Kidney (tissue), 14 donors: ENCODE results near the gene SHC4. TPM values are rescaled to one million over a fixed set of nuclear protein-coding genes. Genes with fewer than 3 reads are reported as not detected.

Experiments used
- DNase-seq, 5 donors: peaks; one replicate each; pipeline ENCODE4 v3.0.0-alpha.2; 2013 to 2020
- FAIRE-seq: peaks from 2 replicates; lab custom pipeline; 2012; peaks lifted over from hg19 to GRCh38; lab: Jason Lieb, UNC
- H3K27ac ChIP-seq, 2 donors: one replicate each; pipeline ENCODE4 v1.7.0; 2013; ENCODE audit warnings: low read depth in 2 of 2, low read length in 2 of 2, inconsistent platforms in 1 of 2
- H3K27me3 ChIP-seq: one replicate; pipeline ENCODE4 v1.7.1; 2013; ENCODE audit warnings: low read length, inconsistent platforms; ENCODE audit not compliant: control insufficient read depth, insufficient read depth
- H3K36me3 ChIP-seq, 3 donors: one replicate each; pipeline versions ENCODE4 v1.7.0 to v1.7.1; 2013; ENCODE audit warnings: low read length in 3 of 3, control low read depth in 1 of 3, inconsistent platforms in 1 of 3; ENCODE audit not compliant: insufficient read depth in 3 of 3, control insufficient read depth in 2 of 3
- H3K4me1 ChIP-seq, 3 donors: one replicate each; pipeline versions ENCODE4 v1.7.0 to v1.7.1; 2013; ENCODE audit warnings: low read length in 3 of 3, inconsistent platforms in 1 of 3, low read depth in 1 of 3; ENCODE audit not compliant: control insufficient read depth in 2 of 3, insufficient read depth in 2 of 3
- H3K4me3 ChIP-seq, 3 donors: one replicate each; pipeline versions ENCODE4 v1.7.0 to v1.8.1; 2013; ENCODE audit warnings: low read length in 3 of 3, control low read depth in 1 of 3, inconsistent platforms in 1 of 3
- H3K9ac ChIP-seq, 3 donors: one replicate each; pipeline versions ENCODE4 v1.7.0 to v1.7.1; 2013; ENCODE audit warnings: low read length in 3 of 3, control low read depth in 1 of 3, inconsistent platforms in 1 of 3
- H3K9me3 ChIP-seq, 3 donors: one replicate each; pipeline versions ENCODE4 v1.7.0 to v1.7.1; 2013; ENCODE audit warnings: low read length in 3 of 3, control low read depth in 1 of 3, inconsistent platforms in 1 of 3; ENCODE audit not compliant: control insufficient read depth in 2 of 3, insufficient read depth in 1 of 3
- intact Hi-C: fragments of 100-400 bp; cut with DNase I; formaldehyde crosslinking; loops from one replicate; pipeline ENCODE4 v1.11.1; 2022
- polyA plus RNA-seq: library from polyadenylated mRNA; stranded (reverse); fragments of 350-450 nt; fragmentation: Illumina TruSeq; extraction: RNeasy Lipid Tissue Mini Kit (QIAGEN cat#74804); gene quantifications from one replicate; pipeline ENCODE4 v1.2.3, GENCODE V29; 2014; ENCODE audit warnings: low read depth, low replicate concordance; ENCODE audit not compliant: insufficient read depth
- total RNA-seq: library from RNA; stranded (reverse); fragmentation: NEBNext Ultra II Directional; extraction: Animal tissue kit (Norgen Biotek cat#: 25700); gene quantifications from one replicate; pipeline ENCODE4 v1.2.1, GENCODE V29; 2021
- TF ChIP-seq, protein P1 (sequence below): IDR thresholded peaks from 3 replicates; pipeline ENCODE4 v1.5.1; 2012; ENCODE audit warnings: mild to moderate bottlenecking, moderate library complexity, borderline replicate concordance; ENCODE audit not compliant: insufficient read depth; ENCODE audit errors: extremely low read depth
- donor health status: control.
- donor health status: control.
- donor health status: control.
- donor health status: control.
- donor health status: control.
- donor health status: DM: yes; HTN: yes; CAD: no.
- donor health status: Normal renal cell carcinoma (clear cell type).

Gene SHC4
- total and polyA plus RNA-seq, 2 donors from 2014 or later: 0.47 to 0.50 TPM

DNA sequence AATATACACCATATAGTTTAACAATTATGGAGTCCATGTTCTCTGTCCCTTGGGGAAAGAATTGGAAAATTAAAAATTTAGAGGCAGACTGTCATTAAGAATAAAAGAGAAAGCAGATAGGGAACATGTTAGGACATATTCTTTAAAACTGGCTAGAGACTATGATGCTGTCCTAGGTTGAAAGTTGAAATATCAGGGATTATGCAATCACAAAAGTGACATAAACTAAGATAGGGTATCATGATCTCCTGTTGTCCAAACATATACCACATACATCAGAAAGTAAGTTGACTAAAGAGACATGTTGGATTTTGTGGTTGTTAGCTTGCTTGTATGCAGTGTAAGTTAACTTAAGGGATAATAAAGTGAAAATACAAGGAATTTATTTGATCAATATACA, 95.7 kb downstream of the SHC4 start:
- no peaks in the 10 kb centered on the region for H3K4me1 ChIP-seq
- FAIRE-seq (no peak), DNase-seq (no peak)
- no peak overlapping the region for H3K27ac ChIP-seq
- H3K27me3 ChIP-seq: no peaks in the 10 kb centered on the region
- no peak overlapping the region for H3K9ac ChIP-seq
- TF ChIP-seq, protein P1, sequence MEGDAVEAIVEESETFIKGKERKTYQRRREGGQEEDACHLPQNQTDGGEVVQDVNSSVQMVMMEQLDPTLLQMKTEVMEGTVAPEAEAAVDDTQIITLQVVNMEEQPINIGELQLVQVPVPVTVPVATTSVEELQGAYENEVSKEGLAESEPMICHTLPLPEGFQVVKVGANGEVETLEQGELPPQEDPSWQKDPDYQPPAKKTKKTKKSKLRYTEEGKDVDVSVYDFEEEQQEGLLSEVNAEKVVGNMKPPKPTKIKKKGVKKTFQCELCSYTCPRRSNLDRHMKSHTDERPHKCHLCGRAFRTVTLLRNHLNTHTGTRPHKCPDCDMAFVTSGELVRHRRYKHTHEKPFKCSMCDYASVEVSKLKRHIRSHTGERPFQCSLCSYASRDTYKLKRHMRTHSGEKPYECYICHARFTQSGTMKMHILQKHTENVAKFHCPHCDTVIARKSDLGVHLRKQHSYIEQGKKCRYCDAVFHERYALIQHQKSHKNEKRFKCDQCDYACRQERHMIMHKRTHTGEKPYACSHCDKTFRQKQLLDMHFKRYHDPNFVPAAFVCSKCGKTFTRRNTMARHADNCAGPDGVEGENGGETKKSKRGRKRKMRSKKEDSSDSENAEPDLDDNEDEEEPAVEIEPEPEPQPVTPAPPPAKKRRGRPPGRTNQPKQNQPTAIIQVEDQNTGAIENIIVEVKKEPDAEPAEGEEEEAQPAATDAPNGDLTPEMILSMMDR: no peak
- H3K9me3 ChIP-seq: no peaks in the 10 kb centered on the region
- intact Hi-C loops: no loop called here
- no peaks in the 10 kb centered on the region for H3K36me3 ChIP-seq
- H3K4me3 ChIP-seq: no peak overlapping the region

DNA sequence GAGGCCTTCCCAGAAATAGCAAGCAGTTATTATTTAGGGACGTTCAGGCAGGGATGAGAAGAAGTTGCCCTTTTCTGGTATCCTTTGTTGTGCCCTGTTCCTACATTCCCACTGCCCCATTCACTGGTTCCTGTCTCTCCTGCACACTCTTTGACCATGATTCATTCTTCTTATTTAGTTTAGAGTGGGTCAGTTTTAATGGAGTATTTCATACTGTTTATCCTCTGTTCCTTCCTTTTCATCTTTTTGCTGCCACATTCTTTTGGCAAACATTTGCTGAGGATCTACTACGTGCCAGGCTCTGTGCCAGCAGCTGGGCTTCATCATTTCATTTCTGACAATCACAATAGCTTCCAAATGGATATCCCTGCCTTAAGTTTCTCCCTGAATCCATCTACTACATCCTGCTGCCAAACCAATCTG, 97.6 kb downstream of the SHC4 start:
- no peak for DNase-seq
- Histone ChIP-seq H3K9me3 (no peaks in the 10 kb centered on the region), H3K27me3 (no peaks in the 10 kb centered on the region), H3K4me1 (no peaks in the 10 kb centered on the region), H3K9ac (no peak overlapping the region), H3K4me3 (no peak overlapping the region), H3K27ac (no peak overlapping the region), H3K36me3 (no peaks in the 10 kb centered on the region)
- FAIRE-seq: no peak
- TF ChIP-seq, protein P1: no peak
- intact Hi-C loops: no loop called here

DNA sequence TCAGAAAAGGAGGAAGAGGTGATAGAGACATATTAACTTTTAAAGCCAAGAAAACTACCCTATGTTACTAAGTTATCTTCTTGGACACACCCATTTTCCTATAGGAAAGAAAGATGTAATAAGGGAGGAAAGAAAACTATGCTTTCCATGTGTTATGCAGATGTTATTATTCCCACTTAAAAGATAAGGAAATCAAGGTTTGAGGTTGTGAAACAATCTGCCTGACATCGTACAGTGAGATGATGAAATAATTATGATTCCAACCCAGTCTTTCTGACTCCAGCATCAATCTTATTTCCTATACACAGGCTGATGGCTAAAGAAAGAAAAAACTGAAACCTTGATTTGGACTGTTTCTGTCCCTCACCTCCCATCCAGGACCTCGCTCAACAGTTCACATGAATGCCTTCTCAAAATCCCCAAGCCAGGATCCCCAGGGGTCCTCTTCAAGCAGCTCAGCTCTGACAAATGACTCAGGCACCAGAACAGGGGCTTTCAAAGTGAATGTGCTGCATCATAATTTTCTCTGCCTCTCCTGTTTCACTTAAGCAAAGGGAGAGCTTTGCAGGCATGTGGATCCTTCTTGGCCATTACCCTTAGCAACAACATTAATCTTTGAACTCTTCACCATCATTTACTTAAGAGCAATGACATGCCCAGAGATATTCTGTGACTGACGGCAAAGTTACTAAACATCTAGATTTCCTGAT, 98.2 kb downstream of the SHC4 start:
- H3K9me3 ChIP-seq: no peaks in the 10 kb centered on the region
- H3K9ac ChIP-seq: no peak overlapping the region
- H3K27me3 ChIP-seq: no peaks in the 10 kb centered on the region
- peak in 2 of 5 donors; percentile 30 to 38 for DNase-seq
- H3K27ac ChIP-seq: no peak overlapping the region
- no peak overlapping the region for H3K4me3 ChIP-seq
- no peaks in the 10 kb centered on the region for H3K4me1 ChIP-seq
- intact Hi-C loops: no loop called here
- TF ChIP-seq, protein P1: no peak
- no peak for FAIRE-seq
- H3K36me3 ChIP-seq: no peaks in the 10 kb centered on the region
